ENCODE results near the gene ZNHIT6. TPM values are rescaled to one million over a fixed set of nuclear protein-coding genes. Genes with fewer than 3 reads are reported as not detected.

Gene ZNHIT6
- total and polyA plus RNA-seq, 2 donors (not counting 1 experiment from before 2014, with no cell fraction given): 6.0 to 16.3 TPM

DNA sequence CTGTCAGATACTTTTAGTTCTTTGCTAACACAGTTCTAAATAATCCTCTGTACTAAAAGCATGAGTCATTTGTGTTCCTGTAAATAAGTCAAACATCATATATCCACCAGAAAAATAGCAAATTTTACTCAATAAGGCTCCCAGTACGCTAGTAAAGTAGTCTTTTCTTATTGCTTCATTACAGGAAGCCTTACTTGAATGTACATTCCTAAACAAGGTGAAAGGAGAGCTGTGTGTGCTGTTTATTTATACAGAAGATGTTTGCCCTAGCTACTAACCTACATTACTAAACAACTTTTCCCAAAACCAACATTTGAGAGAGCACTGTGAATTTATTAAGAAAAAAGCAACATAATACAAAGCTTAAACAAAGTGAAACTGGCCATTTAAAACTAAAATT lies 52.0 kb downstream of the ZNHIT6 start:
- Histone ChIP-seq H3K9me3 (ENCODE audit: control extremely low read depth in 1 of 3, control insufficient read depth in 2 of 3, insufficient read depth in 1 of 3, low read length in 2 of 3) (no peaks in the 10 kb centered on the region), H3K4me2 (replicated peaks; ENCODE audit: low read depth, low read length, poor library complexity, severe bottlenecking) (no peak overlapping the region), H3K27ac (ENCODE audit: low read length in 2 of 2) (no peak overlapping the region), H3K27me3 (replicated peaks in 1 of 4; ENCODE audit: control extremely low read depth in 1 of 4, control insufficient read depth in 3 of 4, insufficient read depth in 4 of 4, low read length in 3 of 4) (no peaks in the 10 kb centered on the region), H3K4me3 (ENCODE audit: control extremely low read depth in 1 of 5, extremely low read depth in 1 of 5, insufficient read depth in 1 of 5, low read depth in 2 of 5, low read length in 4 of 5) (no peak overlapping the region), H3K9ac (ENCODE audit: low read length) (no peak overlapping the region), H3K79me2 (ENCODE audit: control insufficient read depth, insufficient read depth, low read length) (no peaks in the 10 kb centered on the region), H2AFZ (ENCODE audit: insufficient read depth, low read depth, low read length, poor library complexity, severe bottlenecking) (no peak overlapping the region), H3K36me3 (replicated peaks in 1 of 2; ENCODE audit: control extremely low read depth in 1 of 2, control insufficient read depth in 1 of 2, extremely low read depth in 1 of 2, insufficient read depth in 2 of 2, low read length in 1 of 2) (peaks cover 4 to 38% of the 10 kb centered on the region in 2 experiments), H4K20me1 (ENCODE audit: control insufficient read depth, insufficient read depth, low read length, poor library complexity, severe bottlenecking) (no peaks in the 10 kb centered on the region), H3K4me1 (ENCODE audit: control insufficient read depth in 2 of 2, insufficient read depth in 2 of 2, low read length in 2 of 2) (no peaks in the 10 kb centered on the region)
- Mint-ChIP-seq H3K27me3 (no peaks in the 10 kb centered on the region), H3K4me1 (no peaks in the 10 kb centered on the region), H3K4me3 (no peak overlapping the region), H3K9me3 (ENCODE audit: insufficient read depth) (no peaks in the 10 kb centered on the region), H3K27ac (no peak overlapping the region)
- POLR2A ChIA-PET: no interaction called here
- no CpG with 5 or more reads among the region's 1 CpG for WGBS (ENCODE audit: insufficient coverage)
- intact Hi-C loops (cut with micrococcal nuclease): no loop called here
- no peak for DNase-seq
- no peak for ATAC-seq (ENCODE audit: low read depth)
- CTCF ChIA-PET: no interaction called here
- TF ChIP-seq EZH2 (IDR thresholded peaks at IDR 0.05; ENCODE audit: borderline replicate concordance, insufficient read depth, low read depth, low read length, poor library complexity, severe bottlenecking): no peak
- TF ChIP-seq, protein P1, sequence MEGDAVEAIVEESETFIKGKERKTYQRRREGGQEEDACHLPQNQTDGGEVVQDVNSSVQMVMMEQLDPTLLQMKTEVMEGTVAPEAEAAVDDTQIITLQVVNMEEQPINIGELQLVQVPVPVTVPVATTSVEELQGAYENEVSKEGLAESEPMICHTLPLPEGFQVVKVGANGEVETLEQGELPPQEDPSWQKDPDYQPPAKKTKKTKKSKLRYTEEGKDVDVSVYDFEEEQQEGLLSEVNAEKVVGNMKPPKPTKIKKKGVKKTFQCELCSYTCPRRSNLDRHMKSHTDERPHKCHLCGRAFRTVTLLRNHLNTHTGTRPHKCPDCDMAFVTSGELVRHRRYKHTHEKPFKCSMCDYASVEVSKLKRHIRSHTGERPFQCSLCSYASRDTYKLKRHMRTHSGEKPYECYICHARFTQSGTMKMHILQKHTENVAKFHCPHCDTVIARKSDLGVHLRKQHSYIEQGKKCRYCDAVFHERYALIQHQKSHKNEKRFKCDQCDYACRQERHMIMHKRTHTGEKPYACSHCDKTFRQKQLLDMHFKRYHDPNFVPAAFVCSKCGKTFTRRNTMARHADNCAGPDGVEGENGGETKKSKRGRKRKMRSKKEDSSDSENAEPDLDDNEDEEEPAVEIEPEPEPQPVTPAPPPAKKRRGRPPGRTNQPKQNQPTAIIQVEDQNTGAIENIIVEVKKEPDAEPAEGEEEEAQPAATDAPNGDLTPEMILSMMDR (IDR thresholded peaks at IDR 0.05): no peak

DNA sequence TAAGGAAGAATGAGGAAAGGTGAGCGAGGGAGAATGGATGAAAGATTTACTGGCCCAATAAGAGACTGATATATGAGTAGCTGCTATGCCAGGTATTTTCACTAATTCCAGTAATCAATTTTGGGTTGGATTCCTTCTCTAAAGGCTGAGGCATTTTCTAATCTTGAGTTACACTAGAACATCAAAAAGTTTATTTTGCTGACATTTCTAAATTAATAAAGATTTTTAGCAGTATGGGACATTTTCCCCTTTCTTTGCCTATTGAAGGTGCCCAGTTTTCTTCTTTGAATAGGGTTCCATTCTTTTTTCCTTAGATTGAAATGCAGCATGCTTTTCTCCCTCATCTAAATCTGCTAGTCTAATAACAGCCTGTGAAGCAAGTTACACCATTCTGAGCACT lies 52.9 kb downstream of the ZNHIT6 start:
- ATAC-seq (ENCODE audit: low read depth) (no peak), DNase-seq (no peak)
- Histone ChIP-seq H3K36me3 (replicated peaks in 1 of 2; ENCODE audit: control extremely low read depth in 1 of 2, control insufficient read depth in 1 of 2, extremely low read depth in 1 of 2, insufficient read depth in 2 of 2, low read length in 1 of 2) (peaks cover 5 to 38% of the 10 kb centered on the region in 2 experiments), H3K27me3 (replicated peaks in 1 of 4; ENCODE audit: control extremely low read depth in 1 of 4, control insufficient read depth in 3 of 4, insufficient read depth in 4 of 4, low read length in 3 of 4) (no peaks in the 10 kb centered on the region), H3K4me3 (ENCODE audit: control extremely low read depth in 1 of 5, extremely low read depth in 1 of 5, insufficient read depth in 1 of 5, low read depth in 2 of 5, low read length in 4 of 5) (no peak overlapping the region), H2AFZ (ENCODE audit: insufficient read depth, low read depth, low read length, poor library complexity, severe bottlenecking) (no peak overlapping the region), H3K27ac (ENCODE audit: low read length in 2 of 2) (no peak overlapping the region), H3K79me2 (ENCODE audit: control insufficient read depth, insufficient read depth, low read length) (no peaks in the 10 kb centered on the region), H3K4me1 (ENCODE audit: control insufficient read depth in 2 of 2, insufficient read depth in 2 of 2, low read length in 2 of 2) (no peaks in the 10 kb centered on the region), H3K4me2 (replicated peaks; ENCODE audit: low read depth, low read length, poor library complexity, severe bottlenecking) (no peak overlapping the region), H3K9me3 (ENCODE audit: control extremely low read depth in 1 of 3, control insufficient read depth in 2 of 3, insufficient read depth in 1 of 3, low read length in 2 of 3) (no peaks in the 10 kb centered on the region), H3K9ac (ENCODE audit: low read length) (no peak overlapping the region), H4K20me1 (ENCODE audit: control insufficient read depth, insufficient read depth, low read length, poor library complexity, severe bottlenecking) (no peaks in the 10 kb centered on the region)
- no peaks in the 10 kb centered on the region for H3K27me3 Mint-ChIP-seq
- ChIA-PET POLR2A (no interaction called here), CTCF (no interaction called here)
- intact Hi-C loops (cut with micrococcal nuclease): no loop called here
- H3K9me3 Mint-ChIP-seq (ENCODE audit: insufficient read depth): no peaks in the 10 kb centered on the region
- no CpG with 5 or more reads among the region's 1 CpG for WGBS (ENCODE audit: insufficient coverage)
- no peak overlapping the region for H3K27ac Mint-ChIP-seq
- no peak overlapping the region for H3K4me3 Mint-ChIP-seq
- H3K4me1 Mint-ChIP-seq: no peaks in the 10 kb centered on the region
- TF ChIP-seq, protein P1 (IDR thresholded peaks at IDR 0.05): no peak
- no peak for TF ChIP-seq EZH2 (IDR thresholded peaks at IDR 0.05; ENCODE audit: borderline replicate concordance, insufficient read depth, low read depth, low read length, poor library complexity, severe bottlenecking)

Data from B cell (primary cell).